H9 (cell line): ENCODE data around the gene PTPN2. TPM values are rescaled to one million over a fixed set of nuclear protein-coding genes. Genes with fewer than 3 reads are reported as not detected.
A peak's percentile ranks its signal among the peaks of the same experiment; 100 is the strongest.

Experiments used
- DNase-seq: peaks from one replicate; pipeline ENCODE4 v3.0.0-alpha.2; 2017
- H2AFZ ChIP-seq: one replicate; pipeline ENCODE4 v1.6.1; 2013; ENCODE audit warnings: mild to moderate bottlenecking, low read length, control low read depth, moderate library complexity
- H2AK5ac ChIP-seq: 2 replicates; pipeline ENCODE4 v1.6.1; 2013; ENCODE audit warnings: low read length, control low read depth, mixed read lengths; ENCODE audit not compliant: insufficient read length
- H2BK120ac ChIP-seq: one replicate; pipeline ENCODE4 v1.6.1; 2013; ENCODE audit warnings: low read depth, mild to moderate bottlenecking, low read length, control low read depth, inconsistent platforms; ENCODE audit not compliant: poor library complexity, severe bottlenecking
- H2BK12ac ChIP-seq: 2 replicates; pipeline ENCODE4 v1.6.1; 2013; ENCODE audit warnings: low read length, control low read depth, mixed read lengths, low read depth; ENCODE audit not compliant: insufficient read length
- H2BK15ac ChIP-seq: 2 replicates; pipeline ENCODE4 v1.6.1; 2013; ENCODE audit warnings: low read depth, low read length, control low read depth
- H2BK20ac ChIP-seq: one replicate; pipeline ENCODE4 v1.6.1; 2013; ENCODE audit warnings: low read depth, mild to moderate bottlenecking, low read length, control low read depth, inconsistent platforms; ENCODE audit not compliant: poor library complexity, severe bottlenecking
- H2BK5ac ChIP-seq: 2 replicates; pipeline ENCODE4 v1.6.1; 2013; ENCODE audit warnings: low read length, control low read depth, mixed read lengths; ENCODE audit not compliant: insufficient read length
- H3K14ac ChIP-seq: 2 replicates; pipeline ENCODE4 v1.6.1; 2013; ENCODE audit warnings: low read length, control low read depth; ENCODE audit not compliant: insufficient read depth
- H3K18ac ChIP-seq: 2 replicates; pipeline ENCODE4 v1.6.1; 2013; ENCODE audit warnings: low read depth, mild to moderate bottlenecking, mixed read lengths, low read length, control low read depth; ENCODE audit not compliant: insufficient read length
- H3K23ac ChIP-seq: 2 replicates; pipeline ENCODE4 v1.6.1; 2013; ENCODE audit warnings: low read length, control low read depth, mixed read lengths, low read depth; ENCODE audit not compliant: insufficient read length
- H3K23me2 ChIP-seq: 2 replicates; pipeline ENCODE4 v1.6.1; 2013; ENCODE audit warnings: low read depth, mild to moderate bottlenecking, mixed read lengths, low read length, control low read depth; ENCODE audit not compliant: insufficient read length, poor library complexity, severe bottlenecking
- H3K27ac ChIP-seq: 2 replicates; pipeline ENCODE4 v1.5.1; 2013; ENCODE audit warnings: low read length, control low read depth, mixed read lengths, low read depth; ENCODE audit not compliant: insufficient read length
- H3K27me3 ChIP-seq: 2 replicates; pipeline ENCODE4 v1.6.1; 2013; ENCODE audit warnings: low read length, control low read depth, inconsistent platforms; ENCODE audit not compliant: insufficient read depth
- H3K4ac ChIP-seq: 2 replicates; pipeline ENCODE4 v1.6.1; 2013; ENCODE audit warnings: low read depth, mild to moderate bottlenecking, control low read depth, inconsistent platforms, low read length, moderate library complexity
- H3K4me1 ChIP-seq: 2 replicates; pipeline ENCODE4 v1.6.1; 2013; ENCODE audit warnings: low read length, control low read depth, inconsistent platforms; ENCODE audit not compliant: insufficient read depth
- H3K4me2 ChIP-seq: 2 replicates; pipeline ENCODE4 v1.6.1; 2013; ENCODE audit warnings: low read length, control low read depth, mixed read lengths; ENCODE audit not compliant: insufficient read length, insufficient read depth
- H3K56ac ChIP-seq: 2 replicates; pipeline ENCODE4 v1.6.1; 2013; ENCODE audit warnings: low read depth, mild to moderate bottlenecking, mixed read lengths, low read length, control low read depth; ENCODE audit not compliant: insufficient read length
- H3K79me1 ChIP-seq: 2 replicates; pipeline ENCODE4 v1.6.1; 2013; ENCODE audit warnings: low read depth, mild to moderate bottlenecking, moderate library complexity, low read length, control low read depth, inconsistent platforms; ENCODE audit not compliant: insufficient read depth, poor library complexity, severe bottlenecking
- H3K79me2 ChIP-seq: 2 replicates; pipeline ENCODE4 v1.6.1; 2013; ENCODE audit warnings: low read length, control low read depth, inconsistent platforms; ENCODE audit not compliant: insufficient read depth
- H3K9ac ChIP-seq: 2 replicates; pipeline ENCODE4 v1.6.1; 2013; ENCODE audit warnings: low read length, control low read depth, mixed read lengths; ENCODE audit not compliant: insufficient read length; ENCODE audit errors: extremely low read depth
- H3K9me3 ChIP-seq: one replicate; pipeline ENCODE4 v1.6.1; 2013; ENCODE audit warnings: low read depth, low read length, inconsistent platforms; ENCODE audit not compliant: control insufficient read depth
- H3T11ph ChIP-seq: one replicate; pipeline ENCODE4 v1.6.1; 2013; ENCODE audit warnings: mild to moderate bottlenecking, low read length, control low read depth, inconsistent platforms
- H4K20me1 ChIP-seq: one replicate; pipeline ENCODE4 v1.6.1; 2013; ENCODE audit not compliant: control insufficient read depth, insufficient read length, insufficient read depth
- H4K5ac ChIP-seq: 2 replicates; pipeline ENCODE4 v1.6.1; 2013; ENCODE audit warnings: low read depth, mild to moderate bottlenecking, mixed read lengths, low read length, control low read depth; ENCODE audit not compliant: insufficient read length
- H4K8ac ChIP-seq: replicated peaks from 2 replicates; pipeline ENCODE4 v1.6.1; 2013; ENCODE audit warnings: low read length, control low read depth, mixed read lengths, low read depth; ENCODE audit not compliant: insufficient read length
- H4K91ac ChIP-seq: 2 replicates; pipeline ENCODE4 v1.6.1; 2013; ENCODE audit warnings: low read depth, mild to moderate bottlenecking, moderate library complexity, mixed read lengths, low read length, control low read depth; ENCODE audit not compliant: insufficient read length
- H3K27ac Mint-ChIP-seq, 3 experiments: 2 replicates in 2 of 3; 3 replicates in 1 of 3; pipeline ENCODE4 v1.8.0; 2020 to 2021; ENCODE audit warnings: mixed read lengths in 3 of 3, mild to moderate bottlenecking in 1 of 3, moderate library complexity in 1 of 3
- H3K27me3 Mint-ChIP-seq: 2 replicates; pipeline ENCODE4 v1.8.0; 2021; ENCODE audit warnings: low read depth, mild to moderate bottlenecking, moderate library complexity, mixed read lengths
- H3K36me3 Mint-ChIP-seq, 3 experiments: 2 replicates in 2 of 3; 3 replicates in 1 of 3; pipeline ENCODE4 v1.8.0; 2020 to 2021; ENCODE audit warnings: low read depth in 3 of 3, mixed read lengths in 3 of 3; ENCODE audit not compliant: insufficient read depth in 1 of 3
- H3K4me1 Mint-ChIP-seq, 2 experiments: 2 replicates each; pipeline ENCODE4 v1.8.0; 2020; ENCODE audit warnings: mixed read lengths in 2 of 2
- H3K4me3 Mint-ChIP-seq, 2 experiments: 2 replicates in 1 of 2; 3 replicates in 1 of 2; pipeline ENCODE4 v1.8.0; 2020 to 2021; ENCODE audit warnings: mild to moderate bottlenecking in 2 of 2, mixed read lengths in 2 of 2, moderate library complexity in 1 of 2
- H3K9me3 Mint-ChIP-seq, 2 experiments: 2 replicates in 1 of 2; 3 replicates in 1 of 2; pipeline ENCODE4 v1.8.0; 2020; ENCODE audit warnings: mild to moderate bottlenecking in 2 of 2, mixed read lengths in 2 of 2, moderate library complexity in 1 of 2
- WGBS: extraction: QIAGEN DNeasy Blood & Tissue Kit; methylation state at CpG from one replicate; pipeline ENCODE4 v1.1.7; 2013; ENCODE audit warnings: missing lambda C conversion rate, low lambda C conversion rate, mixed read lengths; ENCODE audit not compliant: insufficient read length; ENCODE audit errors: extremely low coverage; 5-methylcytosine and 5-hydroxymethylcytosine counted together
- total RNA-seq: library from RNA; stranded (reverse); gene quantifications from 2 replicates; pipeline ENCODE4 v1.2.1, GENCODE V29; 2021
- TF ChIP-seq, protein P1 (sequence below): fragments of 200-600 bp; sonication (generic); conservative IDR thresholded peaks from 3 replicates; pipeline ENCODE4 v1.8.0; 2021; ENCODE audit warnings: antibody characterized with exemption, mild to moderate bottlenecking

Gene PTPN2
- total RNA-seq, 1 experiment from 2014 or later = 48.7 TPM

DNA sequence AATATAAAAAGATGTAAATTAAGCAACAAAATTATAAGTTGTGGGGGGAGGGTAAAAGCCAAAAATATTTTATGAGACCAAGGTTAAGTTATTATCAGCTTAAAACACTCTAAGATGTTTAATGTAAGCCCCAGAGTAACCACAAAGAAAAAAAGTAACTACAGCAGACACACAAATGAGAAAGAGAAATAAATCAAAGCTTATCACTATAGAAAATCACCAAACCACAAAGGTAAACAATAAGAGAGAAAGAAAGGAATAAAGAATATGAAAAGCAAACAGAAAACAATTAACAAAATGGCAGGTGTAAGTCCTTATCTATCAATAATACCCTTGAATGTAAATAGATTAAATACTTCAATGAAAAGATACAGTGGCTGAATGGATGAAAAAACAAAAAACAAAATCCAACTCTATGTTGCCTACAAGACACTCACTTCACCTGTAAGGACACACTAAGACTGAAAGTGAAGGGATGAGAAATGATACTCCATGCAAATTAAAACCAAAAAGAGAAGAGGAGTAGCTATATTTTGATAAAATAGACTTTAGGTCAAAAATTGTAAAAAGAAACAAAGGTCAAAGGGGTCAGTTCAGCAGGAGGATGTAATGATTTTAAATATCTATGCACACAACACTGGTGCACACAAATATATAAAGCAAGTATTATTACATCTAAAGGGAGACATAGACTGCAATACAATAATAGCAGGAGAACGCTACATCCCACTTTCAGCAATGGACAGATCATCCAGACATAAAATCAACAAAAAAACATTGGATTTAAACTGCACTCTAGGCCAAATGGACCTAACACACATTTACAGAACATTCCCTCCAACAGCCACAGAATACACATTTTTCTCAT, 80.7 kb downstream of the PTPN2 start:
- H3K9me3 Mint-ChIP-seq = peaks cover 0 to 4% of the 10 kb centered on the region in 2 experiments; a peak in 2 of 5 replicates
- H3K14ac ChIP-seq = no peak overlapping the region
- no CpG with 5 or more reads among the region's 1 CpG for WGBS

More for the DNA sequence above, 80.7 kb downstream of the PTPN2 start:
- TF ChIP-seq, protein P1, sequence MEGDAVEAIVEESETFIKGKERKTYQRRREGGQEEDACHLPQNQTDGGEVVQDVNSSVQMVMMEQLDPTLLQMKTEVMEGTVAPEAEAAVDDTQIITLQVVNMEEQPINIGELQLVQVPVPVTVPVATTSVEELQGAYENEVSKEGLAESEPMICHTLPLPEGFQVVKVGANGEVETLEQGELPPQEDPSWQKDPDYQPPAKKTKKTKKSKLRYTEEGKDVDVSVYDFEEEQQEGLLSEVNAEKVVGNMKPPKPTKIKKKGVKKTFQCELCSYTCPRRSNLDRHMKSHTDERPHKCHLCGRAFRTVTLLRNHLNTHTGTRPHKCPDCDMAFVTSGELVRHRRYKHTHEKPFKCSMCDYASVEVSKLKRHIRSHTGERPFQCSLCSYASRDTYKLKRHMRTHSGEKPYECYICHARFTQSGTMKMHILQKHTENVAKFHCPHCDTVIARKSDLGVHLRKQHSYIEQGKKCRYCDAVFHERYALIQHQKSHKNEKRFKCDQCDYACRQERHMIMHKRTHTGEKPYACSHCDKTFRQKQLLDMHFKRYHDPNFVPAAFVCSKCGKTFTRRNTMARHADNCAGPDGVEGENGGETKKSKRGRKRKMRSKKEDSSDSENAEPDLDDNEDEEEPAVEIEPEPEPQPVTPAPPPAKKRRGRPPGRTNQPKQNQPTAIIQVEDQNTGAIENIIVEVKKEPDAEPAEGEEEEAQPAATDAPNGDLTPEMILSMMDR = no peak
- no peak overlapping the region for H2AFZ ChIP-seq
- no peak overlapping the region for H3K9ac ChIP-seq
- H4K5ac ChIP-seq = no peak overlapping the region
- Mint-ChIP-seq H3K27ac (peak overlapping the region in 1 of 3 experiments; percentile 71; a peak in 2 of 7 replicates), H3K4me1 (no peaks in the 10 kb centered on the region), H3K27me3 (no peaks in the 10 kb centered on the region), H3K4me3 (no peak overlapping the region), H3K36me3 (peaks cover 19 to 27% (median 22%) of the 10 kb centered on the region in 3 experiments)
- H3K23me2 ChIP-seq = no peaks in the 10 kb centered on the region
- no peaks in the 10 kb centered on the region for H3K4me1 ChIP-seq
- H2BK12ac ChIP-seq = no peak overlapping the region
- H2BK15ac ChIP-seq = no peak overlapping the region
- no peak overlapping the region for H3T11ph ChIP-seq
- no peaks in the 10 kb centered on the region for H3K27me3 ChIP-seq
- H3K23ac ChIP-seq = no peak overlapping the region
- no peak overlapping the region for H2AK5ac ChIP-seq
- H3K18ac ChIP-seq = no peak overlapping the region
- H2BK20ac ChIP-seq = no peak overlapping the region
- H3K56ac ChIP-seq = no peak overlapping the region
- H3K79me2 ChIP-seq = no peaks in the 10 kb centered on the region
- H2BK5ac ChIP-seq = no peak overlapping the region
- no peaks in the 10 kb centered on the region for H3K79me1 ChIP-seq
- no peak overlapping the region for H3K4me2 ChIP-seq
- H2BK120ac ChIP-seq = no peak overlapping the region
- no peak overlapping the region for H3K27ac ChIP-seq
- H4K8ac ChIP-seq = no peak overlapping the region
- H3K4ac ChIP-seq = no peak overlapping the region
- DNase-seq = no peak
- H4K91ac ChIP-seq = no peak overlapping the region
- H4K20me1 ChIP-seq = no peaks in the 10 kb centered on the region
- H3K9me3 ChIP-seq = no peaks in the 10 kb centered on the region
